OCI-LY3 (cell line): ENCODE measurements around the gene HDAC4.

Experiments used
- H2AFZ ChIP-seq: fragments of 200-600, 300-600 bp; shearing (Covaris generic); 2 replicates; pipeline ENCODE4 v1.6.0; 2014; ENCODE audit warnings: antibody characterized with exemption, low read depth, low read length
- H3K27ac ChIP-seq: fragments of 200-600, 300-600 bp; sonication (generic); 2 replicates; pipeline ENCODE4 v1.5.1; 2014; ENCODE audit warnings: mild to moderate bottlenecking, low read length, moderate library complexity, mixed read lengths
- H3K27me3 ChIP-seq: fragments of 200-600, 300-600 bp; sonication (generic); 2 replicates; pipeline ENCODE4 v1.6.1; 2014; ENCODE audit warnings: low read depth, low read length, mixed read lengths
- H3K36me3 ChIP-seq: fragments of 200-600, 300-600 bp; sonication (generic); replicated peaks from 2 replicates; pipeline ENCODE3; 2014; ENCODE audit warnings: low read depth, low read length, mixed read lengths
- H3K4me1 ChIP-seq: fragments of 300-600, 200-600 bp; sonication (generic); 2 replicates; pipeline ENCODE4 v1.6.1; 2014; ENCODE audit warnings: low read length, mixed read lengths
- H3K4me2 ChIP-seq: fragments of 200-600, 300-600 bp; sonication (generic); 2 replicates; pipeline ENCODE4 v1.6.1; 2014; ENCODE audit warnings: low read length, mixed read lengths
- H3K4me3 ChIP-seq: fragments of 300-600, 200-600 bp; sonication (generic); 2 replicates; pipeline ENCODE4 v1.5.1; 2014; ENCODE audit warnings: antibody characterized with exemption, mild to moderate bottlenecking, low read length, moderate library complexity
- H3K79me2 ChIP-seq: fragments of 300-600, 200-600 bp; shearing (Covaris generic); 2 replicates; pipeline ENCODE4 v1.6.1; 2014; ENCODE audit warnings: mild to moderate bottlenecking, low read length, mixed read lengths
- H3K9ac ChIP-seq: fragments of 300-600, 200-600 bp; shearing (Covaris generic); 2 replicates; pipeline ENCODE4 v1.6.0; 2014; ENCODE audit warnings: mild to moderate bottlenecking, low read length, moderate library complexity
- H3K9me3 ChIP-seq: fragments of 200-600, 300-600 bp; shearing (Covaris generic); 2 replicates; pipeline ENCODE4 v1.6.1; 2014; ENCODE audit warnings: low read length, mixed read lengths; ENCODE audit not compliant: insufficient read depth
- H4K20me1 ChIP-seq: fragments of 200-600, 300-600 bp; sonication (generic); 2 replicates; pipeline ENCODE4 v1.6.1; 2016; ENCODE audit warnings: low read length, mixed read lengths; ENCODE audit not compliant: insufficient read depth
- EZH2phosphoT487 ChIP-seq: fragments of 200-600 bp; shearing (Covaris generic); IDR thresholded peaks from 2 replicates; pipeline ENCODE4 v1.6.1; 2018; ENCODE audit warnings: antibody characterized with exemption, mixed run types, low read depth
- TF ChIP-seq, protein P1 (sequence below): fragments of 200-600, 300-600 bp; sonication (generic); IDR thresholded peaks from 2 replicates; pipeline ENCODE4 v1.5.1; 2014; ENCODE audit warnings: antibody characterized with exemption, low read length, low read depth

Gene HDAC4

DNA sequence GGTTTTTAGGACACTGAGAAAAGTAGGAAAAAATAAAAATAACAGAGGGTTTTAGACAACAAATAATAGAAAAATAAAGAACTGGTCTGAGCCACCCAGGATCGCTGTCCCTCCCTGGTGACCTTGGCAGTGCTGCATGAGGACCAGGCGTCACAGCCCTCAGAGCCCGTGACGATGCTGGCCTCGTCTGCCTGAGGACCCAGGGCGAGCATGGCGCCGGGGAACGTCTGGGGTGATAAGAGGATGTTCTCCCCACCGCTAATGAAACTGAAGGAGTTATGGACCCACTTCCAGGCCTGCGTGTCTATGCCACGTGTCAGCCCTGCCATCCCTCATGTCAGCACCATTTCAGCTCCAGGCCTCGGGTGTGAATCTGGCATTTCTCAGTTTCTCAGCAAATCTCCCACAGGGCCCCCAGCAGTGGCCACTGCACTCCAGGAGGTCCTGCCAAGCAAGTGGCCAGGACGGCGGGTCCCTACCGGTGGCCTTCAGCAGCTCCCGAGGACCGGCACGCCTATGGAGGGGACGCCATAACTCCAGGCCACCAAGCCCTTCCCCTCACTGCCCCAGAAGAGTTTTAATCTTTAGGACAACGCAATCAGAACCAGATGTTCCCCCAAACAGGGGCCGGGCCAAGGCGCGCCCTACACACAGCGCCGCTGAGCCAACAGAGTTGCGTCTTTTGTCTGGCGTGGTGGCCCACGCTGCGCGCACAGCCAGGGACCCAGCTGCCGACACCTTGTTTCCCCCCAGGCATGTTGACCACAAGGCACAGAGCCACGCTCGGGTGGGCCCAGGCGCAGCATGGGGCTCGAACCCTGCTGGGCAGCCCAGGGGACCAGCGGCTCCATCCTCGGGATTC lies 373.2 kb downstream of the HDAC4 start:
- Histone ChIP-seq H4K20me1 (no peaks in the 10 kb centered on the region), H3K79me2 (no peaks in the 10 kb centered on the region), H2AFZ (no peak overlapping the region), H3K9ac (no peak overlapping the region), H3K4me3 (no peak overlapping the region), H3K4me1 (no peaks in the 10 kb centered on the region), H3K36me3 (no peaks in the 10 kb centered on the region), H3K27me3 (no peaks in the 10 kb centered on the region), H3K9me3 (no peaks in the 10 kb centered on the region), H3K4me2 (no peak overlapping the region), H3K27ac (no peak overlapping the region)
- TF ChIP-seq EZH2phosphoT487 = no peak
- TF ChIP-seq, protein P1, sequence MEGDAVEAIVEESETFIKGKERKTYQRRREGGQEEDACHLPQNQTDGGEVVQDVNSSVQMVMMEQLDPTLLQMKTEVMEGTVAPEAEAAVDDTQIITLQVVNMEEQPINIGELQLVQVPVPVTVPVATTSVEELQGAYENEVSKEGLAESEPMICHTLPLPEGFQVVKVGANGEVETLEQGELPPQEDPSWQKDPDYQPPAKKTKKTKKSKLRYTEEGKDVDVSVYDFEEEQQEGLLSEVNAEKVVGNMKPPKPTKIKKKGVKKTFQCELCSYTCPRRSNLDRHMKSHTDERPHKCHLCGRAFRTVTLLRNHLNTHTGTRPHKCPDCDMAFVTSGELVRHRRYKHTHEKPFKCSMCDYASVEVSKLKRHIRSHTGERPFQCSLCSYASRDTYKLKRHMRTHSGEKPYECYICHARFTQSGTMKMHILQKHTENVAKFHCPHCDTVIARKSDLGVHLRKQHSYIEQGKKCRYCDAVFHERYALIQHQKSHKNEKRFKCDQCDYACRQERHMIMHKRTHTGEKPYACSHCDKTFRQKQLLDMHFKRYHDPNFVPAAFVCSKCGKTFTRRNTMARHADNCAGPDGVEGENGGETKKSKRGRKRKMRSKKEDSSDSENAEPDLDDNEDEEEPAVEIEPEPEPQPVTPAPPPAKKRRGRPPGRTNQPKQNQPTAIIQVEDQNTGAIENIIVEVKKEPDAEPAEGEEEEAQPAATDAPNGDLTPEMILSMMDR = no peak

DNA sequence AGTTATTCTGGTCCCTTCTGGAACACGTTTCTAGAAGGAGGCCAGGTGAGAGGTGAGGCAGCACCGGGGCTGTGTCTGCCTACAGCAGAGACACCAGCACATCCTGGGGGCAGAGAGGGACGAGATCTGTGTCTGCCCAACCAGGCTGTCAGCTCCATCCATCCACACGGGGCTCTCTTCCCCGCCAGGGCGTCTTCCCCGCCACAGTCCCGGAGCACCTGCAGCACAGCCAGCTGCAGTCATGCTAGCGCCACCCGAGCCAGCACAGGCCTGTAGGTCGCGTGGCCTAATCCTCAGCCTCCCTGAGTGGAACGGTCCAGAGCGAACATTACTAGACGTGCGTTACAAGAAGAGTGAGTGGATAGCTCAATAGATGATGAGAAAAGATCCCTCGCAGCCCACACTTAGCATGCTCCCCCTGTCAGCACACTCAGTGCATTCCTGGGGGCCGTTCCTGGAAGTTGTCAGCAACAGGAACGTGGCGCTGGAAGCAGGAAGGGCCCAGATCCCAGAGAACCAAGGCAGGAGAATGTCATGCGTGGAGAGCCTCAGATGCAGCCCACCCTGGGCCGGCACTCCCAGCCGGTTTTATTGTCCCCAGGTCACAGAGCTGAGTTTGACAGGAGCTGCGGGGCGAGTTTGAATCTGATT lies 374.0 kb downstream of the HDAC4 start:
- Histone ChIP-seq H3K4me2 (no peak overlapping the region), H3K27me3 (no peaks in the 10 kb centered on the region), H3K36me3 (no peaks in the 10 kb centered on the region), H3K9me3 (no peaks in the 10 kb centered on the region), H3K4me1 (no peaks in the 10 kb centered on the region), H3K9ac (no peak overlapping the region), H2AFZ (no peak overlapping the region), H4K20me1 (no peaks in the 10 kb centered on the region), H3K27ac (no peak overlapping the region), H3K79me2 (no peaks in the 10 kb centered on the region), H3K4me3 (no peak overlapping the region)
- no peak for TF ChIP-seq EZH2phosphoT487
- TF ChIP-seq, protein P1 = no peak

DNA sequence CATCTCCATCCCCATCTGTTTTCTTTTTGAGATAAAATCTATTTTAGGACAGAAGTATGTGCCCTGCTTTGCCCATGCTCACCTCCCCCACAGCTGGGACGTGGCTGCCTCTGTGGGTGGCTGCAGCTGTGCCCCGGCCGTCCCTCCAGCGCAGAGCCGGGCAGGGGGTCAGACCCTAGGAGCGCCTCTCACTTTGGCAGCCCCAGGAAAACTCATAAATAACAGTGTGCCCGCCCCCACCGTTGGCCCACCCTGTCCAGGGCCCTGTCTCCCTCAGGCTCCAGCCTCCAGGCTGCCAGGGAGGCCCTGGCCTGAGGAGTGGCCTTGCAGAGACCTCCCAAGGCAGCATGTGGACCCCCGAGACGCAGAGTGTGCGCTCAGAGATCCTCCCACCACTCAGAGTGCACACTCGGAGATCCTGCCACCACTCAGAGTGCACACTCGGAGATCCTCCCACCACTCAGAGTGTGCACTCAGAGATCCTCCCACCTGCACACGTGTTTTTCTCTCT lies 374.8 kb downstream of the HDAC4 start:
- Histone ChIP-seq H3K4me3 (no peak overlapping the region), H3K79me2 (no peaks in the 10 kb centered on the region), H3K4me1 (no peaks in the 10 kb centered on the region), H3K9me3 (no peaks in the 10 kb centered on the region), H3K27ac (no peak overlapping the region), H3K9ac (no peak overlapping the region), H3K27me3 (no peaks in the 10 kb centered on the region), H3K4me2 (no peak overlapping the region), H4K20me1 (no peaks in the 10 kb centered on the region), H3K36me3 (no peaks in the 10 kb centered on the region), H2AFZ (no peak overlapping the region)
- TF ChIP-seq EZH2phosphoT487 = no peak
- TF ChIP-seq, protein P1 = no peak

GRCh38 chr2:239025096-239025801 lies 375.6 kb downstream of the HDAC4 start:
- H3K27me3 ChIP-seq = no peaks in the 10 kb centered on the region
- H3K36me3 ChIP-seq = no peaks in the 10 kb centered on the region
- no peaks in the 10 kb centered on the region for H4K20me1 ChIP-seq
- no peak overlapping the region for H3K9ac ChIP-seq
- H3K4me2 ChIP-seq = no peak overlapping the region
- no peaks in the 10 kb centered on the region for H3K4me1 ChIP-seq
- H3K79me2 ChIP-seq = no peaks in the 10 kb centered on the region
- H3K9me3 ChIP-seq = no peaks in the 10 kb centered on the region
- H3K4me3 ChIP-seq = no peak overlapping the region
- no peak overlapping the region for H3K27ac ChIP-seq
- H2AFZ ChIP-seq = no peak overlapping the region
- no peak for TF ChIP-seq EZH2phosphoT487
- TF ChIP-seq, protein P1 = no peak
